HCT116 (cell line): ENCODE data around the gene CD300C. TPM values are rescaled to one million over a fixed set of nuclear protein-coding genes. Genes with fewer than 3 reads are reported as not detected.
A peak's percentile ranks its signal among the peaks of the same experiment; 100 is the strongest.

Experiments used
- ATAC-seq: fragments of 200-7000 bp; cut with Tn5 transposase; 2 replicates; pipeline ENCODE4 v1.9.1; 2020; ENCODE audit warnings: mild to moderate bottlenecking, moderate library complexity
- BruUV-seq: library from RNA; stranded (reverse); fragments of 400-500 nt; replicated peaks from 2 replicates; lab custom pipeline; 2021; lab: Mats Ljungman, UMichigan
- CTCF ChIA-PET: fragments of 300-600 bp; sonication (Branson Sonifier 250); formaldehyde crosslinking; loops from one replicate; lab custom pipeline; 2021; ENCODE audit warnings: antibody characterized with exemption; lab: Charles Lee
- POLR2A ChIA-PET: fragments of 300-600, 350-600 bp; sonication (Branson Sonifier 250); formaldehyde crosslinking; loops from one replicate; lab custom pipeline; 2021; ENCODE audit warnings: antibody characterized with exemption; lab: Charles Lee
- RAD21 ChIA-PET, 2 experiments: fragments of 300-600 bp; sonication (Branson Sonifier 250); formaldehyde crosslinking; loops; one replicate each; lab custom pipeline; 2023; ENCODE audit warnings: low total read pairs in 2 of 2; ENCODE audit not compliant: uncharacterized antibody in 2 of 2, unreplicated experiment in 2 of 2, low non-redundant PET in 1 of 2; lab: Charles Lee
- DNase-seq: peaks from one replicate; pipeline ENCODE4 v3.0.0-alpha.2; 2010; ENCODE audit warnings: low read depth, low spot score
- H2AFZ ChIP-seq: fragments of 200-600 bp; shearing (Covaris generic), sonication (generic); 2 replicates; pipeline ENCODE4 v1.6.1; 2017; ENCODE audit warnings: low read depth, mixed run types, mixed read lengths, antibody characterized with exemption, low read length; ENCODE audit not compliant: poor library complexity, severe bottlenecking
- H3K27ac ChIP-seq: 2 replicates; pipeline ENCODE4 v1.5.1; 2012; ENCODE audit warnings: low read depth, low read length
- H3K27me3 ChIP-seq: fragments of 200-600 bp; sonication (generic); 2 replicates; pipeline ENCODE4 v1.6.1; 2016; ENCODE audit warnings: mixed run types, low read length, mixed read lengths; ENCODE audit not compliant: insufficient read depth
- H3K36me3 ChIP-seq, 2 experiments: fragments of 200-500 bp in 1 of 2; fragments of 200-600 bp in 1 of 2; sonication (Bioruptor generic) in 1 of 2; sonication (generic) in 1 of 2; 2 replicates each; pipeline versions ENCODE4 v1.5.1 to v1.6.1; 2014 to 2016; ENCODE audit warnings: low read length in 2 of 2, inconsistent platforms in 1 of 2, mixed read lengths in 1 of 2, mixed run types in 1 of 2; ENCODE audit not compliant: insufficient read depth in 2 of 2, control insufficient read depth in 1 of 2
- H3K4me1 ChIP-seq, 2 experiments: fragments of 200-600 bp in 1 of 2; sonication (generic) in 1 of 2; 2 replicates each; pipeline versions ENCODE4 v1.5.1 to v1.6.1; 2012 to 2017; ENCODE audit warnings: low read length in 2 of 2, inconsistent platforms in 1 of 2, mild to moderate bottlenecking in 1 of 2, mixed read lengths in 1 of 2, mixed run types in 1 of 2, moderate library complexity in 1 of 2; ENCODE audit not compliant: insufficient read depth in 2 of 2, control insufficient read depth in 1 of 2
- H3K4me2 ChIP-seq: fragments of 200-600 bp; sonication (generic); 2 replicates; pipeline ENCODE4 v1.6.1; 2017; ENCODE audit warnings: mixed run types, low read length, mixed read lengths
- H3K4me3 ChIP-seq, 2 experiments: fragments of 200-600 bp in 1 of 2; sonication (generic) in 1 of 2; replicated peaks in 1 of 2; 2 replicates each; pipeline ENCODE4 v1.5.1; 2011 to 2016; ENCODE audit warnings: low read length in 2 of 2, control low read depth in 1 of 2, low read depth in 1 of 2, mild to moderate bottlenecking in 1 of 2, mixed read lengths in 1 of 2, mixed run types in 1 of 2
- H3K79me2 ChIP-seq: fragments of 200-600 bp; sonication (generic); 2 replicates; pipeline ENCODE4 v1.6.1; 2017; ENCODE audit warnings: mild to moderate bottlenecking, mixed run types, low read length, moderate library complexity, mixed read lengths; ENCODE audit not compliant: insufficient read depth
- H3K9ac ChIP-seq: fragments of 200-600 bp; sonication (generic); 2 replicates; pipeline ENCODE4 v1.6.1; 2016; ENCODE audit warnings: low read length, mixed read lengths
- H3K9me2 ChIP-seq: fragments of 200-600 bp; sonication (generic), shearing (Covaris generic); 2 replicates; pipeline ENCODE4 v1.6.1; 2017; ENCODE audit warnings: mixed run types, mild to moderate bottlenecking, moderate library complexity; ENCODE audit not compliant: insufficient read depth
- H3K9me3 ChIP-seq, 2 experiments: fragments of 200-500 bp in 1 of 2; fragments of 200-600 bp in 1 of 2; sonication (Bioruptor generic) in 1 of 2; sonication (generic) in 1 of 2; 2 replicates each; pipeline ENCODE4 v1.6.1; 2014 to 2017; ENCODE audit warnings: low read length in 2 of 2, mixed read lengths in 2 of 2, inconsistent platforms in 1 of 2, low read depth in 1 of 2, mild to moderate bottlenecking in 1 of 2, mixed run types in 1 of 2, moderate library complexity in 1 of 2; ENCODE audit not compliant: control insufficient read depth in 1 of 2, insufficient read depth in 1 of 2
- H4K20me1 ChIP-seq: fragments of 200-600 bp; sonication (generic), shearing (Covaris generic); 2 replicates; pipeline ENCODE4 v1.6.1; 2017; ENCODE audit warnings: mixed run types, mild to moderate bottlenecking, moderate library complexity; ENCODE audit not compliant: insufficient read depth
- EZH2 ChIP-seq: fragments of 200-600 bp; sonication (generic); IDR thresholded peaks from 2 replicates; pipeline ENCODE4 v1.6.1; 2017; ENCODE audit warnings: antibody characterized with exemption, mixed run types
- EZH2phosphoT487 ChIP-seq: fragments of 200-600 bp; IDR thresholded peaks from 2 replicates; pipeline ENCODE4 v1.6.1; 2018; ENCODE audit warnings: antibody characterized with exemption, borderline replicate concordance
- POLR2A ChIP-seq: IDR thresholded peaks from 2 replicates; pipeline ENCODE4 v1.7.0; 2011; ENCODE audit warnings: borderline replicate concordance; ENCODE audit not compliant: insufficient read depth, insufficient read length; ENCODE audit errors: extremely low read depth
- SIN3A ChIP-seq: IDR thresholded peaks from 2 replicates; pipeline ENCODE4 v1.6.1; 2012; ENCODE audit warnings: low read depth
- SP1 ChIP-seq: IDR thresholded peaks from 2 replicates; pipeline ENCODE4 v1.6.1; 2012; ENCODE audit warnings: low read depth
- ZFX ChIP-seq: fragments of 450-650 bp; IDR thresholded peaks from 2 replicates; pipeline ENCODE4 v1.6.1; 2017
- intact Hi-C: fragments of 100-400 bp; cut with micrococcal nuclease; formaldehyde crosslinking; loops from 2 replicates; pipeline ENCODE4 v1.10.0; 2022
- total RNA-seq: library from RNA; stranded (reverse); gene quantifications from one replicate; pipeline ENCODE4 v1.2.1, GENCODE V29; 2021; ENCODE audit not compliant: unreplicated experiment
- TF ChIP-seq, protein P1 (sequence below): IDR thresholded peaks from 2 replicates; pipeline ENCODE4 v1.6.1; 2011; ENCODE audit warnings: mild to moderate bottlenecking, low read length, moderate library complexity; ENCODE audit not compliant: insufficient replicate concordance; ENCODE audit errors: extremely low read depth

The CD300C gene
- total RNA-seq, 1 experiment from 2014 or later = 0.15 TPM

DNA sequence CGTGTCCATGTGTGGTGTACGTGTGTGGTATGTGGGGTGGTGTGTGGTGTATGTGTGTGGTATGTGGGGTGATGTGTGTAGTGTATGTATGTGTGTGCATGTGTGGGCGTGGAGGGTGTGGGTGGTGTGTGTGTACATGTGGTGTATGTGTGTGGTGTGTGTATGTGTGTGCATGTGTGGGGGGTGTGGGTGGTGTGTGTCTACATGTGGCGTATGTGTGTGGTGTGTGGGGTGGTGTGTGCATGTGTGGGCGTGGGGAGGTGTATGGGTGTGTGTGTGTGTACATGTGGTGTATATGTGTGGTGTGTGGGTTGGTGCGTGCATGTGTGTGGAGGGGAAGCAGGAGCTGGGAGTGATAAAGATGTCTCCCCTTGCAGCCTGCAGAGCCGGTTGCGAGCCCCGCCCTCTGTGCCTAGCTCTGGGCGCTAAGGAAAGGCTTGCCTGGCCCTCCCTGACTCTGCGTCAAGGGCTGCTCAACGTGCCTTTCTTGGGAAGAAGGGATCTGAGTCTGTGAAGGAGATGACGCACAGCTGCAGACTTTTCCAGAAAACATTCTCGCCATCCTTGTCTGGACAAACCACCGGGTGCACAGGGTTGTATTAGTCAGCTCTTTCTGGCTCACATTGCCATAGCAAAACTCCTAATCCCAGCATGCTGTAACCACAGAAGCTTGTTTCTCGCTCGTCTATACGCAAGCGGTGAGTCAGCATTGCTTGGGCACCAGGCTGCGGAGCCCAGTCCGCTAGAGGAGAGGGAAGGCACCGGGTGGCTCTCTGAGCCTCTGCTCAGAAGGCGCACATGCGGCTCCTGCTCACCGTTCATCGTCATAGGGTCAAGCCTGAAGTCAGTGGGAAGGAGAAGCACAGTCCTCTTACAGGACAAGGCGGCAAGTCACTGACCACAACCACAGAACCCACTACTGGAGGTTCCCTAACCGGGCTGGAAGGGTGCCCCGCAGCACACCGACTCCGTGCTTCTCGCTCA is 23.4 kb upstream of the CD300C start (continued):
- TF ChIP-seq, protein P1, sequence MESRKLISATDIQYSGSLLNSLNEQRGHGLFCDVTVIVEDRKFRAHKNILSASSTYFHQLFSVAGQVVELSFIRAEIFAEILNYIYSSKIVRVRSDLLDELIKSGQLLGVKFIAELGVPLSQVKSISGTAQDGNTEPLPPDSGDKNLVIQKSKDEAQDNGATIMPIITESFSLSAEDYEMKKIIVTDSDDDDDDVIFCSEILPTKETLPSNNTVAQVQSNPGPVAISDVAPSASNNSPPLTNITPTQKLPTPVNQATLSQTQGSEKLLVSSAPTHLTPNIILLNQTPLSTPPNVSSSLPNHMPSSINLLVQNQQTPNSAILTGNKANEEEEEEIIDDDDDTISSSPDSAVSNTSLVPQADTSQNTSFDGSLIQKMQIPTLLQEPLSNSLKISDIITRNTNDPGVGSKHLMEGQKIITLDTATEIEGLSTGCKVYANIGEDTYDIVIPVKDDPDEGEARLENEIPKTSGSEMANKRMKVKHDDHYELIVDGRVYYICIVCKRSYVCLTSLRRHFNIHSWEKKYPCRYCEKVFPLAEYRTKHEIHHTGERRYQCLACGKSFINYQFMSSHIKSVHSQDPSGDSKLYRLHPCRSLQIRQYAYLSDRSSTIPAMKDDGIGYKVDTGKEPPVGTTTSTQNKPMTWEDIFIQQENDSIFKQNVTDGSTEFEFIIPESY = no peak
- TF ChIP-seq POLR2A (no peak), EZH2phosphoT487 (no peak), ZFX (no peak), SIN3A (no peak), SP1 (peak; percentile 63)

DNA sequence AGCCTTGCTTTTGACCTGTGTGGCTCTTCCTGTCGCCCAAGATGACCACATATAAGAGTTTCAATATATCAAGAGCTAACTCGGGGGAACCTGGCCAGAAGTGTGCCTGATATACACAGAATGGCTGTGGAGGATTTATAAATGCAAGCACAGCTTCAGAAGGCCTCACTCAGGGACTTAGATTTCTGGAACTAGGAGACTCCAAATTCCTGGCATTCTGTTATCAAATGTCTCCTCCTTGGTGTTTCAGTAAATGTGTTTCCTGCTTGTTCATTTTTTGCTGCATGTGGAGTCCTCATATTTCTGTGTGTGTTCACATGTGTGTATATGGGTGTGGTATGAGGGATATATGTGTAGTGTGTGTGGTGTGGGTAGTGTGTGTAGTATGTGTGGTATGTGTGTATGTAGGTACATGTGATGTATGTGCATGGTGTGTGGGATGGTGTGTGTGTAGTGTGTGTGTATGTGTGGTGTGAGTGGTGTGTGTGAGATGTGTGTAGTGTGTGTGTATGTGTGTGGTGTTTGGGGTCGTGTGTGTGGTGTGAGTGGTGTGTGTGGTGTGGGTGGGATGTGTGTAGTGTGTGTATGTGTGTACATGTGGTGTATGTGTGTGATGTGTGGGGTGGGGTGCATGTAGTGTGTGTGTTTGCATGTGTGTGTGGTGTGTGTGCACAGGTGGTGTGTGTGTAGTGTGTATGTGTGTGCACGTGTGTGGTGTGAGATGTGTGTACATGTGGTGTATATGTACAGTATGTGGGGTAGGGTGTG is 22.4 kb upstream of the CD300C start:
- intact Hi-C loops = no loop called here
- no peaks in the 10 kb centered on the region for H3K9me3 ChIP-seq
- ChIA-PET RAD21 (no interaction called here), CTCF (interaction anchor here (3.1 to 4.0 kb wide), 2 partner anchors 12 to 89 kb away, joined by 19 to 30 read pairs; no protein-coding TSS in a partner anchor), POLR2A (no interaction called here)
- peaks cover 5% of the 10 kb centered on the region for H3K27me3 ChIP-seq
- BruUV-seq = no TSS peak
- peak overlapping the region; percentile 46 for H3K4me2 ChIP-seq
- H3K9ac ChIP-seq = no peak overlapping the region
- DNase-seq = no peak
- TF ChIP-seq POLR2A (no peak), EZH2 (no peak)
- H3K4me1 ChIP-seq = peaks cover 14 to 25% of the 10 kb centered on the region in 2 experiments
- no peaks in the 10 kb centered on the region for H3K9me2 ChIP-seq
- no peaks in the 10 kb centered on the region for H3K79me2 ChIP-seq
- ATAC-seq = no peak
- H4K20me1 ChIP-seq = no peaks in the 10 kb centered on the region
- H3K27ac ChIP-seq = peak overlapping the region; percentile 36; the same call in 1 of the 2 replicates
- no peak overlapping the region for H2AFZ ChIP-seq
- H3K4me3 ChIP-seq = no peak overlapping the region
- no peaks in the 10 kb centered on the region for H3K36me3 ChIP-seq
